ENCODE results near the gene RNF182.

The RNF182 gene

GRCh38 chr6:13987400-13987865 is 62.7 kb downstream of the RNF182 start:
- in situ Hi-C loops (cut with MboI; ENCODE audit: low sequenced_read_pairs, unreplicated experiment): no loop called here
- DNase-seq (ENCODE audit: low spot score): no peak

GRCh38 chr6:13988049-13988738 is 63.4 kb downstream of the RNF182 start:
- DNase-seq (ENCODE audit: low spot score): no peak
- in situ Hi-C loops (cut with MboI; ENCODE audit: low sequenced_read_pairs, unreplicated experiment): no loop called here
- TF ChIP-seq, protein P1, sequence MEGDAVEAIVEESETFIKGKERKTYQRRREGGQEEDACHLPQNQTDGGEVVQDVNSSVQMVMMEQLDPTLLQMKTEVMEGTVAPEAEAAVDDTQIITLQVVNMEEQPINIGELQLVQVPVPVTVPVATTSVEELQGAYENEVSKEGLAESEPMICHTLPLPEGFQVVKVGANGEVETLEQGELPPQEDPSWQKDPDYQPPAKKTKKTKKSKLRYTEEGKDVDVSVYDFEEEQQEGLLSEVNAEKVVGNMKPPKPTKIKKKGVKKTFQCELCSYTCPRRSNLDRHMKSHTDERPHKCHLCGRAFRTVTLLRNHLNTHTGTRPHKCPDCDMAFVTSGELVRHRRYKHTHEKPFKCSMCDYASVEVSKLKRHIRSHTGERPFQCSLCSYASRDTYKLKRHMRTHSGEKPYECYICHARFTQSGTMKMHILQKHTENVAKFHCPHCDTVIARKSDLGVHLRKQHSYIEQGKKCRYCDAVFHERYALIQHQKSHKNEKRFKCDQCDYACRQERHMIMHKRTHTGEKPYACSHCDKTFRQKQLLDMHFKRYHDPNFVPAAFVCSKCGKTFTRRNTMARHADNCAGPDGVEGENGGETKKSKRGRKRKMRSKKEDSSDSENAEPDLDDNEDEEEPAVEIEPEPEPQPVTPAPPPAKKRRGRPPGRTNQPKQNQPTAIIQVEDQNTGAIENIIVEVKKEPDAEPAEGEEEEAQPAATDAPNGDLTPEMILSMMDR (IDR thresholded peaks at IDR 0.05; ENCODE audit: borderline replicate concordance, control extremely low read depth, extremely low read depth, insufficient read depth, missing control alignments): no peak

More at GRCh38 chr6:13987400-13987865, 62.7 kb downstream of the RNF182 start:
- TF ChIP-seq, protein P1 (IDR thresholded peaks at IDR 0.05; ENCODE audit: borderline replicate concordance, control extremely low read depth, extremely low read depth, insufficient read depth, missing control alignments): no peak

- no peak for DNase-seq (ENCODE audit: low spot score)
- in situ Hi-C loops (cut with MboI; ENCODE audit: low sequenced_read_pairs, unreplicated experiment): no loop called here
- TF ChIP-seq, protein P1 (IDR thresholded peaks at IDR 0.05; ENCODE audit: borderline replicate concordance, control extremely low read depth, extremely low read depth, insufficient read depth, missing control alignments): no peak
Measured at GRCh38 chr6:13988908-13989307, 64.2 kb downstream of the RNF182 start.

- DNase-seq (ENCODE audit: low spot score): no peak
- in situ Hi-C loops (cut with MboI; ENCODE audit: low sequenced_read_pairs, unreplicated experiment): no loop called here
- TF ChIP-seq, protein P1 (IDR thresholded peaks at IDR 0.05; ENCODE audit: borderline replicate concordance, control extremely low read depth, extremely low read depth, insufficient read depth, missing control alignments): no peak
Measured at GRCh38 chr6:13989496-13990144, 64.9 kb downstream of the RNF182 start.

DNA sequence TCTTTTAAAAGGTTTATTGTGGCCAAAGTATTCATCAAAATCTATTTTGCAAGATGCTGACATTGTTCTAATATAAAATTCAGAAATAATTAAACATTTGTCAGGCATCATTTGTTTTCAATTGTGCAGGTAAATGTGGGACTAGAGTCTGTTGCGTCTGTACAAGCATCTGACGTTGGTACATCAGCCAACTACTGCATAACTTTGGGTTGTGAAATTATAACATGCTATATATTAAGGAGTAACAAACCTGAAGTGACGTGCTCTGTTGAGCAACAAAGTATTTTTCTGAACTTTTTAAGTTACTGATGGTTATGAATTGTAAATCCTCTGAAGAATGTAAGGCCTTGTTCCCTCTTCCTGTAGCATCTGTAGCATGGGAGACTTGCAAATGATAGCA is 66.0 kb downstream of the RNF182 start:
- DNase-seq (ENCODE audit: low spot score): no peak
- TF ChIP-seq, protein P1 (IDR thresholded peaks at IDR 0.05; ENCODE audit: borderline replicate concordance, control extremely low read depth, extremely low read depth, insufficient read depth, missing control alignments): no peak
- in situ Hi-C loops (cut with MboI; ENCODE audit: low sequenced_read_pairs, unreplicated experiment): no loop called here

DNA sequence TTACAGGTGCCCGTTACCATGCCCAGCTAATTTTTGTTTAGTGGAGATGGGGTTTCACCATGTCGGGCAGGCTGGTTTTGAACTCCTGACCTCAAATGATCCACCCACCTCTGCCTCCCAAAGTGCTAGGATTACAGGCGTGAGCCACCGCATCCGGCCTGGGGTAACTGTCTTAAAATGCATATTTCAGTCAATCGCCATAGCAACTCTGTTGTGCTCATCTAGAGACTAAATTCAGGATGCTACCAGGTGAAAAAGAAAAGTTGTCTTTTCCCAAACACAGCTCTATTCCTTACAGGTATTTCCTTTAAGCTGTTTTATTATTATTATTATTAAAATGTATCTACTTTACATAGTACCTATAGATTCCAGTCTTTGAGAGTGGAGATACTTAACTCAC is 66.6 kb downstream of the RNF182 start:
- in situ Hi-C loops (cut with MboI; ENCODE audit: low sequenced_read_pairs, unreplicated experiment): no loop called here
- DNase-seq (ENCODE audit: low spot score): no peak
- TF ChIP-seq, protein P1 (IDR thresholded peaks at IDR 0.05; ENCODE audit: borderline replicate concordance, control extremely low read depth, extremely low read depth, insufficient read depth, missing control alignments): no peak
